Left forelimb (tissue), 1 donor: ENCODE measurements around the gene VENTX.
"Not testable (repeated sequence)": the region's sequence is repeated elsewhere in the genome, so short reads cannot be mapped to it uniquely, and the experiment has no call there.

Experiments
- DNase-seq: peaks from one replicate; pipeline ENCODE4 v3.0.0-alpha.2; 2018; ENCODE audit warnings: low spot score

Gene VENTX

GRCh38 chr10:133214468-133215410 is 22.9 kb upstream of the VENTX start:
- DNase-seq = no peak

GRCh38 chr10:133215586-133215985 is 22.1 kb upstream of the VENTX start:
- DNase-seq = no peak

GRCh38 chr10:133216776-133217175 is 20.9 kb upstream of the VENTX start:
- no peak for DNase-seq

GRCh38 chr10:133217800-133218589 is 19.7 kb upstream of the VENTX start:
- DNase-seq = no peak

GRCh38 chr10:133218891-133219290 is 18.8 kb upstream of the VENTX start:
- DNase-seq = no peak

- no peak for DNase-seq
These were observed 17.9 kb upstream of the VENTX start for GRCh38 chr10:133219782-133220181.

- no peak for DNase-seq
These were observed 16.3 kb upstream of the VENTX start for GRCh38 chr10:133221331-133221730.

- not testable (repeated sequence) for DNase-seq
These were observed 15.9 kb upstream of the VENTX start for GRCh38 chr10:133221756-133222155.

- DNase-seq = no peak
These were observed 13.6 kb upstream of the VENTX start for GRCh38 chr10:133224076-133224475.

GRCh38 chr10:133224756-133225372 is 12.8 kb upstream of the VENTX start:
- no peak for DNase-seq

- DNase-seq = no peak
These were observed 11.9 kb upstream of the VENTX start for GRCh38 chr10:133225707-133226191.

GRCh38 chr10:133226251-133226808 is 11.3 kb upstream of the VENTX start:
- no peak for DNase-seq

- no peak for DNase-seq
These were observed 10.4 kb upstream of the VENTX start for GRCh38 chr10:133227256-133227655.

GRCh38 chr10:133229265-133230043 is 8.2 kb upstream of the VENTX start:
- DNase-seq = no peak

GRCh38 chr10:133230044-133230361 is 7.7 kb upstream of the VENTX start, which contains the start of gene UTF1:
UTF1 (plus strand) TSS chr10:133230217; CDS start chr10:133230289, 72 bp downstream.
- DNase-seq = no peak

- no peak for DNase-seq
These were observed 7.1 kb upstream of the VENTX start for GRCh38 chr10:133230387-133231195.

- DNase-seq = no peak
These were observed 6.3 kb upstream of the VENTX start for GRCh38 chr10:133231244-133231945.

GRCh38 chr10:133231946-133232574 is 5.6 kb upstream of the VENTX start:
- DNase-seq = no peak

GRCh38 chr10:133234796-133235195 is 2.9 kb upstream of the VENTX start:
- DNase-seq = not testable (repeated sequence)
